Stimulated activated CD8-positive, alpha-beta memory T cell treated with anti-CD3 and anti-CD28 coated beads, Interleukin-4, amount 100 ng/mL, for 1 hour (primary cell): Measurements from ENCODE around the gene CAST.
"Not testable (repeated sequence)": the region's sequence is repeated elsewhere in the genome, so short reads cannot be mapped to it uniquely, and the experiment has no call there.

Experiments used
- DNase-seq, 2 donors: peaks; one replicate each; pipeline ENCODE4 v3.0.0-alpha.2; 2020; ENCODE audit warnings: low read depth in 2 of 2, low spot score in 1 of 2

Gene CAST

DNA sequence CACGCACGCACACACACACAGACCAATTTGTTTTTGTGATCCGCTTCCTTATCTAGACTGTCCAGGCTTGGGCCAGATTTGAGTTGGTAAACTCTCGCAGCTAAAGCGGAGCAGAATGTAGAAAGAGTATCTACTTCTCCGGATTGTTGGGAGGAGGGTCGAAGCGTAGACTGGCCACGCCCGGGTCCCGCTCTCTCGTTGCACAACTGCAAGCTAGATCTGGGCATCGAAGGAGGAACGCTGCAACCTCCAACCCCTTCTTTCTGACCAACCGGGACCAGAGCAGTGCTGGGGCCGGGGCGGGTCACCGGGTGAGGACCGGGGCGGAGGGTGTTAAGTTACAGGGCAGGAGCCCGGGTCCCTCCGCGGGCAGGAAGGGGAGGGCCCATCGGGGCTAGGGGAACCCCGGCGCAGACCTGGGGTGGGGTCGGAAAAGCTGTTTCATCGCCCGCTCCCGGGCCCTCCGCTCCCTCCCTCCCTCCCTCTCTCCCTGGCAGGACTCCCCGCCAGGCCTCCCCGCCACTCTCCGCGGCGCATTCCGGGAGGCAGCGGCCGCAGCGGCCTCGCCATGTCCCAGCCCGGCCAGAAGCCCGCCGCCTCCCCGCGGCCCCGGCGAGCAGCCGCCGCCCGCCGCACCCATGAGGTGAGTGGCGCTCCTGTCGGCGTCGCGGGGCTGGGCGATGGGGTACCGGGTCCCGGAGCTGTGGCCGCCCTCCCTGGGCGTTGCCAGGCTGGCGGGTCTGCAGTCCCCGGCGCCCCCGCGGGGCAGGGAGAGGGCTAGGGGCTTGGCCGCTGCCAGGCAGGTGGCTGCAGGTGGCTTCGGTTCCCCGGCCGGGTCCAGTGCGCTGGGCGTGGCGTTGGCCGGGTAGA lies at the start of gene CAST:
TSS of gene CAST (plus strand) at position 522 of the 870 bp plus-strand sequence. CDS start at position 569, 47 bp downstream.
- peak; percentile 42 to 69 for DNase-seq

- DNase-seq = peak in 1 of 2 donors; percentile 10
These were observed 48.0 kb upstream of the CAST start for GRCh38 chr5:96614110-96614691.

DNA sequence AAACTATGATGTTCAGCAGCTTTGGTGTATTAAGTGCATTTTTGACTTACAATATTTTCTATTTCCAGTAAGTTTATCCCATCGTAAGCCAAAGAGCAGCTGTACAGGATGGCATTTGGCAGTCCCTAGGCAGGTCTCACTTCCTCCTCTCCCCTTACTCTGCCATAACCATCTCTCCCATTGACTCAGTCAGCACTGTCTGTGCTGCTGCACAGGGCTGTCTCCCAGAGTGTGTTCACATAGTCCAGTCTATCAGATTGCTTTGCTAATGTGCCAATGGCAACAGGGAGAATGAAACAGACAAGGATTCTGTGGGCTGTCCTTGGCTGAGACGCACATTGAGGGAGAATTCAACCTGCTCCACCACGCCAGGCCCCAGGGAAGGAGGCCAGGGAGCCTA lies 47.0 kb upstream of the CAST start:
- DNase-seq = no peak

GRCh38 chr5:96616801-96617200 lies 45.4 kb upstream of the CAST start:
- DNase-seq = no peak

GRCh38 chr5:96618311-96619016 lies 43.7 kb upstream of the CAST start:
- not testable (repeated sequence) for DNase-seq

DNA sequence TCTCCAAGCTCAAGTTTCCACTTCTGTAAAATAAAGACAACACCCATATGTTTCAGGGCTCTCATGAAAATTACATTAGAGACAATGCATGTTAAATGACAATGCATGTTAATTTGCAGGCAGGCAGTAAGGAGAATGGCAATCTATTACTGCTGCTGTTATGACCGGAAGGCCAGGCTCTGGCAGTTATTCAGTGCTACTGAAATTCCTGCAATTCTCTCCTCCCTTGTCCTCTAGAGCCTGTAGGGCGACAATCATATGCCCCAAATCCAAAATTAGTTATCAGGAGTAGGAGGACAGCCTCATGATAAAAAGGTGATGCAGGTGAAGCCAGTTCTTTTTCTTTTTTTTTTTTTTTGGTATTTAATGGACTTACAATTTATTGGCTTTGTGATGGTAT lies 42.2 kb upstream of the CAST start:
- DNase-seq = no peak

GRCh38 chr5:96624596-96624995 lies 37.6 kb upstream of the CAST start:
- DNase-seq = no peak

- no peak for DNase-seq
These were observed 36.8 kb upstream of the CAST start for GRCh38 chr5:96625365-96625764.

DNA sequence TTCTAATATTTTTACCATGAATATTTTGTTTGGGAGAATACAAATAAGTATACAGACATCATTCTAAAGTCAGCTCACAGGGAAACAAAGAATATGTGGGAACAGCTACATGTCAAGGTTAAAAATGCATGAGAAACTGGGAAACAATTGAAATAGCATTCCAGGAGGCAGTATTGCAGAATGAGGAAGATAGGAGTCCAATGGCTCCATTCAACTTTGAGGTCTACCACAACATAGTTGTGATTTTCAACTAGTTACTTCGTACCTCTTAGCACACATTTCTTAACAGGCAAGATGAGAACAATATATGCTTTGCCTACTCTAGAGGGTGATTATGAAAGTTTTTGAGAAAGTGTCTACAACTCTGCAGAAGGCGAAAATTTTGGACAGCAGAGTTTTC lies 35.2 kb upstream of the CAST start:
- DNase-seq = no peak

GRCh38 chr5:96627792-96628398 lies 34.3 kb upstream of the CAST start:
- no peak for DNase-seq

- DNase-seq = no peak
These were observed 33.8 kb upstream of the CAST start for GRCh38 chr5:96628406-96628805.

DNA sequence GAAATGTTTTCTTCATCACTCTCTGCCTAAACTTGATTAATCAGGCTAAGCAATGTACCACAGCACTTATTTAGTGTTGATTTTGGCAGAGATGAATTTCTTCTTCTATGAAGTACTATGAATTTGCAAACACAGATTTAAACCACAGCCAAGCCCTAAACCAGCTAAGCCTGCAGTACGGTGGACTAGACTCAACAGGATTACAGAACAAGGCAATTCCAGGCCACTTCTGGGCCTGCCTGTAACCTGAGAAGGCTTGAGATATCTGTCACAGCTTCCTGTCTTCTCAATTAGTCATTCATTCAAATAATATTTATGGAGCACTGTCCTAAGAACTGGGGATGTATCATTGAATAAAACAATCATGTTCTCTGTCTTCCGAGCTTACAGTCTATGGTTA lies 32.4 kb upstream of the CAST start:
- no peak for DNase-seq

DNA sequence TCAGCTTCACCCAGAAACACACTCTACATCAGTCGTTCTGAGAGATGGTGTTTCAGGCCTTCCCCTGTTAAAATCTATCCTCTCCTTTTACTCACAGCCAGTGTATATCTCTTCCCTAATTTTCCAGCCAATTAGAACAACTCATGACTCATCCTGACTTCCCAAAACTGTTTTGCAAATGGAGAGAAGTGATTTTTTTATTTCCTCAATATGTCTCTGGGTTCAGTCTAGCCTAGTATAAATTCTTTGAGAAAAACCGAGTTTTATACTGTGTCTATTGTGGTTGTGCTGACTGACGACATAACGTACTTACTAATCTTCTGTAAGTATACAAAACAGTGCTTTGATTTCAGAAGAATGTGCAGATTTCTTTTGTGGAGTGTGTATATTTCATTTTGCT lies 28.4 kb upstream of the CAST start:
- no peak for DNase-seq

DNA sequence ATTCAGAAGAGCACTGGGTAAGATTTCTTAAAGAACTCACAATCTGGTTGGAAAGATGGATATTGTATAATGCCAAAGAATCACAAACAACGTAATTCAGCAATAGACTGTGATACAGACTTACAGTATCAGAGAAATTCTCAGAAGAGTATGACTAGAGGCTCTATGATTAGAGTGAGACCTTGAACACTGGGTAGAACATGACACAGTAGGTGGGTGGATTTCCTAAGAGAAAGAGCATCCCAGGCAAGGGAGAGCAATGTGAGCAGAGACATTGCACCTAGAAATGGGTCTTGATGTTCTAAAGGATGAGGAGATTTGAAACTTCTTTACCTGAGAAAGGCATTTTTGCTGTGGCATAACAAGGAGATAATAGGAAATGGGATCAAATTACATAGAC lies 27.3 kb upstream of the CAST start:
- DNase-seq = no peak

GRCh38 chr5:96636046-96636445 lies 26.1 kb upstream of the CAST start:
- no peak for DNase-seq

DNA sequence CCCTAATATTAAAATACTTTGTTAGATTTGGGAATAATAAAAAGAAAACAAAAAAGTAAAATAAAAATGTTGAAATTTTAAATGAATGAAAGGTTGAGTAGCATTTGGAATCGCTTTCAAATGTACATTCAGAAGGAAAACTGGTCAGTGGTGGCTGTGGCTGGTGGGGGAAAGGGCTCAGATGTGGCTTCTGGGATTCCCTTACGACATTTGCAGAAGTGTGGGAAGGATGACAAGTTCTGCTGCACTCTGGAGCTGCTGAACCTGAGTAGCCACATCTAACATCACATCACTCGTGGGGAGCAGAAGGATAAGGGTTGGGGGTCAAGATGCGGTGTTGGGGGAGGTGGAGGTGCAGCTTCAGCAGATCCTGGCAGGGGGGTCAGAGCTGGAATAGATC lies 25.6 kb upstream of the CAST start:
- no peak for DNase-seq

DNA sequence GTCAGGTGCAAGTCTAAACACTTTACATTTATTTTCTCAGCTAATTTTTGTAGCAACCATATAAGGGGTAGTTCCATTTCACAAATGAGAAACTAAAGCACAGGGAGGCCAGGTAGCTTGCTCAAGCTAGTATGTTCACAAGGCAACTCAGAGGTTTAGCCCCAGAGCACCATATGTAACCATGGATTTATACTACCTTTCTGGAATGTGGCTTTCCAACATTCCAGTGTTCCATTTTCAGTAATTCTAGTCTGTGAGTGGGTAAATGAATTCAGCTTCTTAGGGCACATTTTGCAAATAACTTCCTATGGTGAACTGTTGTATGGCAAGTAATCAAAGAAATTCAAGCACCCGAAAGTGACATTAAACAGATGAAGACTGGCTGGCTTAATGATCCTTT lies 25.0 kb upstream of the CAST start:
- no peak for DNase-seq

DNA sequence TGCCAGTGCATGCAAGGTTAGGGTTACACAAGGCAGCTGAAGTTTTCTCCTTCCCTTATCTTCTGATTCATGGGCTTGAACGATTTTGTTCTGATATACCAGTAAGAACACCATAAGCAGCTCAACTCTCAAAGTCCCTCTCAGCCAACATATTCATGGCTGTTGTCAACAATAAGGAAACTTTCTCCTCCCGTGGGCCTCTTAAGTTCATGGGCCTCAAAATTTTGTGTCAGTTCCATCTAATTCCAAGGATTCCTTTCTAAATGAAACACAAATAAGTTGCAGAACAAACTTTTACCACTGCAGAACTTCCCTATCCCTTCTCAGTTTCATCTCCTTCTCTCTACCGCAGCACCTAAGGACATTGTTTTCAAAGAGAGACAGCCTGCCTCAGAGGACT lies 23.6 kb upstream of the CAST start:
- DNase-seq = no peak

DNA sequence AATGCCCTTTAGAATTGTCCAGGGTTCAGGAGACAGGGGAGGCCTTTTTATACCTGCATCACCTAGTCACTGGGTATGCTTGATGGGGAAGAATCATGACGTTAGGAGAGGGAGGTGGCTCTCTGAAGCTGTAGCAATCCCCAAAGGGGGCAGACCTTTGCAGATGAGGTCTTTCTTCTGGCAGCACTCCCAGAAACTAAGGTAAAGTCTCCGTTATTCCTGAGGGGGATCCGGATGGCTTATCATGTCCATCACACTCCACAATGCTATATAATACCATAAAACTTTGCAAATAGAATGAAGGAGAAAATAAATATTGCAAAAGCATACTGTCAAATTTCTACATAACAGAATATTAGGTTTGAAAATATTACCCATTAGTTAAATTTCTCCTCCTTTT lies 21.5 kb upstream of the CAST start:
- DNase-seq = no peak

DNA sequence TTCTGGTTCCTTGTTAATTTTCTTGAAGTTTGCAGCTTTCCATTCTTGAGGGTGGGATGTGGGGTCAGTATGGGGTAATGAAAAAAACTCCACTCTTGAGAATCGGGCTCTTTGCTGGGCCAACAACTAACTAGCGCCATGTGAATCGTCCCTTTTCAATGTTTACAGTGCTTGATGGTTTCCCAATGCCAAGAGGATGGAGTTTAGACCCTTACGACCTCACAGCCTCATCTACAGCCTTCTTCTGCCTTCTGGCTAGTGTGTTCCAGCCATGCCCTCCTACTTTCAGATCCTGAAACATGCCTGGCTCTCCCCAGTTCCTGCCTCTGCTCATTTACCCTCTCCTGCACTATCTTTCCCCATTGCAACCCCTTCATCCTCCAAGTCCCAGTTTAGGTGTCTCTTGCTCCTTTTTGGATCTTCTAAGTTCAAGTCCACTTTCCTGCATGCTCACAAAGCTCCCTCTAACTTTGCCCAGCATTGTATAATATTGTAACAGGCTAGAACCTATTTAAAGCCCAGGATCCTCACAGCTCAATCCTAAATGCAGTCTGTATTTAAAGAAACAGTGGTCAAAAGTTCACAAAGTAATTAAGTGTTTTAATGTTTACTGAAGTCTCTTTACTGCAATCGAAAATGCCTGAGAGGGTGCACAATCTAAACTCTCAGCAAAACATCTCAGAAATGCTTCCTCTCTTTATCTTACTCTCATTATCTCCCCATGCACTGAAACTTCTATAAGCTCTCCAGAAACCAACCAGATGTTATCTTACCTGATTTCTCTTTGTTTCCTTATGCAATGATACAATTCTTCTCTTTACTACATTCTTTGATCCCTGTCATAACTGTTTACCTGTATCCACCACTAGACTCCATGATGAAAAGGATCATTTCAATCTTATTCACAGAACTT lies 20.6 kb upstream of the CAST start:
- DNase-seq = no peak

DNA sequence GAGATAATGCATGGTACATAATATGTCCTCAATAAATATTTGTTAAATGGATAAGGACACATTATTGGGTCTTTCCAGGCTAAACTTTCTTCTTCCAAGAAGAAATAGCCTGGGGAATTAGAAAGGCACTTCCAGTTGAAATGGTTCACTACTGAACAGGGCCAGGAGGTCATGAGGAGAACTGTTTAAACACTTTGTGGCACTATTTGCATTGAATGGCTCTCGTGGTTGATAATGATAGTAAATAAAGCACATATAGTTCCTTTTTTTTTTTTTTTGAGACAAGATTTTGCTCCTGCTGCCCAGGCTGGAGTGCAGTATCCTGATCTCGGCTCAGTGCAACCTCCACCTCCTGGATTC lies 19.9 kb upstream of the CAST start:
- DNase-seq = no peak
